ENCODE results near the gene RASAL2.

DNA sequence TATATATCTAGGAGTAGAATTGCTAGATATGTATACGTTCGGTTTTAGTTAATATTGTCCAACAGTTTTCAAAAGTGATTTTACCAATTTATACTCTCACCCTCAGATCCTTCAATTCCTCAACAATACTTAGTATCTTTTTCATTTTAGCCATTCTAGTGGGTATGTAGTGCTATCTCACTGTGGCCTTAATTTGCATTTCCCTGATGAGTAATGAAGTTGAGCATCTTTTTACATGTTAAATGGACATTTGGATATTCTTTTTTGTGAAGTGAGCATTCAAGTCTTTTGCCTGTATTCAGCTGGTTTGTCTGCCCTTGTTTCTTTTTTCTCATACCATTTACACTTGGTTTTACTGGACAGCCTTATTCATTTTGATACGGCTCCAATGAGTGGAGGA lies 172.2 kb downstream of the RASAL2 start:
- TF ChIP-seq, protein P1, sequence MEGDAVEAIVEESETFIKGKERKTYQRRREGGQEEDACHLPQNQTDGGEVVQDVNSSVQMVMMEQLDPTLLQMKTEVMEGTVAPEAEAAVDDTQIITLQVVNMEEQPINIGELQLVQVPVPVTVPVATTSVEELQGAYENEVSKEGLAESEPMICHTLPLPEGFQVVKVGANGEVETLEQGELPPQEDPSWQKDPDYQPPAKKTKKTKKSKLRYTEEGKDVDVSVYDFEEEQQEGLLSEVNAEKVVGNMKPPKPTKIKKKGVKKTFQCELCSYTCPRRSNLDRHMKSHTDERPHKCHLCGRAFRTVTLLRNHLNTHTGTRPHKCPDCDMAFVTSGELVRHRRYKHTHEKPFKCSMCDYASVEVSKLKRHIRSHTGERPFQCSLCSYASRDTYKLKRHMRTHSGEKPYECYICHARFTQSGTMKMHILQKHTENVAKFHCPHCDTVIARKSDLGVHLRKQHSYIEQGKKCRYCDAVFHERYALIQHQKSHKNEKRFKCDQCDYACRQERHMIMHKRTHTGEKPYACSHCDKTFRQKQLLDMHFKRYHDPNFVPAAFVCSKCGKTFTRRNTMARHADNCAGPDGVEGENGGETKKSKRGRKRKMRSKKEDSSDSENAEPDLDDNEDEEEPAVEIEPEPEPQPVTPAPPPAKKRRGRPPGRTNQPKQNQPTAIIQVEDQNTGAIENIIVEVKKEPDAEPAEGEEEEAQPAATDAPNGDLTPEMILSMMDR (IDR thresholded peaks at IDR 0.05): no peak
- TF ChIP-seq POLR2A (IDR thresholded peaks at IDR 0.05): no peak

Data from thyroid gland (tissue), 4 donors.